ENCODE results near the gene ZNF791. TPM values are rescaled to one million over a fixed set of nuclear protein-coding genes. Genes with fewer than 3 reads are reported as not detected.
"Not testable (repeated sequence)": the region's sequence is repeated elsewhere in the genome, so short reads cannot be mapped to it uniquely, and the experiment has no call there.

Gene ZNF791
- total RNA-seq = 10 to 100 TPM; 18.6 to 31.1 (median 22.5) TPM

DNA sequence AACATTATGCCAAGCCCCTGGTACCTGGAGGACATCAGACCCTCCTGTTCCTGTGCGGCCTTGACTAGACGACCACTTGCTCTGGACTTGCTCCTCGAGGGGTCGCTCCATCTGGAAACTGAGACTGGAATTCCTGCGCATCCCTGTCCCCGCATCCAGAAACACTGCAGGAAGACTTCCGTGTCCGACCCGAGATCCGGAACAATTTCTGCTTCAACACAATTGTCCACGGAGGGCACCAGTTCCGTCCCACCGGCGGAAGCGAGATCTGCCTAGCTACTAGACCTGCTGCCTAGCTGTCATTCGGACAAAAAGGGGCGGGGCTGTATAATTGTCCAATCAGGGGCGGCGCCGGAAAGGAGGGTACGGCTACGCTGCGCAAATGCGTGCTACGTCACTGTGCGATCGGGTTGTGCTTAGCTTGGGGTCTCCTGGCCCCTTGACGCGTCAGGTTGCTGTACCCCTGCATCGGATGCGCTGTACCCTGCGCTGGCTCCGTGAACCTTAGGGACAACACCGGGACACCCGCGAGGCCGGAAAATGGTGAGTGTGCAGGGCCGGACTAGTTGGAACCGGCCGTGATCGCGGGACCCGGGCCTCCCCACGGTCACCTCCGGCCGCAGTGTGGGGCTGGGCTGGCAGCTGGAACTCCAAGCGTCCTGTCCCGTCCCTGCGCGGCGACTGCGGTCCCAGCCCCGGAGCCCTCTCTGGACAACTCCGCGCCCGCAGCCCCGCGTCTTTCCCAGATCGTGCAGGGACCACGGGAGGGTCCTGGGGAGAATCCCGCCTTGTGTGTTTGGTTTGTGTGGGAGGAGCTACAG, at the start of gene ZNF791, which contains the start of gene ZNF490:
Gene ZNF791, plus strand, starts transcription at position 381 of the 821 bp plus-strand sequence. Its CDS starts 160 bp downstream, at position 541.
Gene ZNF490, minus strand, starts transcription at position 274 of the 821 bp plus-strand sequence. Its CDS starts 133 bp downstream, at position 141.
- 0 to 1% methylated on average over 33 to 48 of the region's 61 CpGs for WGBS, 2 donors
- TF ChIP-seq, protein P1, sequence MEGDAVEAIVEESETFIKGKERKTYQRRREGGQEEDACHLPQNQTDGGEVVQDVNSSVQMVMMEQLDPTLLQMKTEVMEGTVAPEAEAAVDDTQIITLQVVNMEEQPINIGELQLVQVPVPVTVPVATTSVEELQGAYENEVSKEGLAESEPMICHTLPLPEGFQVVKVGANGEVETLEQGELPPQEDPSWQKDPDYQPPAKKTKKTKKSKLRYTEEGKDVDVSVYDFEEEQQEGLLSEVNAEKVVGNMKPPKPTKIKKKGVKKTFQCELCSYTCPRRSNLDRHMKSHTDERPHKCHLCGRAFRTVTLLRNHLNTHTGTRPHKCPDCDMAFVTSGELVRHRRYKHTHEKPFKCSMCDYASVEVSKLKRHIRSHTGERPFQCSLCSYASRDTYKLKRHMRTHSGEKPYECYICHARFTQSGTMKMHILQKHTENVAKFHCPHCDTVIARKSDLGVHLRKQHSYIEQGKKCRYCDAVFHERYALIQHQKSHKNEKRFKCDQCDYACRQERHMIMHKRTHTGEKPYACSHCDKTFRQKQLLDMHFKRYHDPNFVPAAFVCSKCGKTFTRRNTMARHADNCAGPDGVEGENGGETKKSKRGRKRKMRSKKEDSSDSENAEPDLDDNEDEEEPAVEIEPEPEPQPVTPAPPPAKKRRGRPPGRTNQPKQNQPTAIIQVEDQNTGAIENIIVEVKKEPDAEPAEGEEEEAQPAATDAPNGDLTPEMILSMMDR (IDR thresholded peaks at IDR 0.05) = no peak
- peak in 1 of 2 donors; percentile 78 for TF ChIP-seq POLR2A (IDR thresholded peaks at IDR 0.05)
- peak; percentile 99 to 100 for DNase-seq (ENCODE audit: low spot score in 2 of 2)
- intact Hi-C loops (cut with DNase I; ENCODE audit: low total_unique reads) = no loop called here
- H3K4me3 ChIP-seq (ENCODE audit: low read depth, poor library complexity, severe bottlenecking) = peak within 1 kb of the TSS; percentile 97

GRCh38 chr19:12564016-12564664, 46.6 kb upstream of the ZNF791 start:
- WGBS, 2 donors = 21 to 22% methylated on average over 19 of the region's 19 CpGs
- intact Hi-C loops (cut with DNase I; ENCODE audit: low total_unique reads) = no loop called here
- TF ChIP-seq, protein P1 (IDR thresholded peaks at IDR 0.05) = peak in 1 of 3 donors; percentile 84
- TF ChIP-seq POLR2A (IDR thresholded peaks at IDR 0.05) = no peak
- no peak overlapping the region for H3K4me3 ChIP-seq (ENCODE audit: low read depth, poor library complexity, severe bottlenecking)
- peak; percentile 89 to 98 for DNase-seq (ENCODE audit: low spot score in 2 of 2)

DNA sequence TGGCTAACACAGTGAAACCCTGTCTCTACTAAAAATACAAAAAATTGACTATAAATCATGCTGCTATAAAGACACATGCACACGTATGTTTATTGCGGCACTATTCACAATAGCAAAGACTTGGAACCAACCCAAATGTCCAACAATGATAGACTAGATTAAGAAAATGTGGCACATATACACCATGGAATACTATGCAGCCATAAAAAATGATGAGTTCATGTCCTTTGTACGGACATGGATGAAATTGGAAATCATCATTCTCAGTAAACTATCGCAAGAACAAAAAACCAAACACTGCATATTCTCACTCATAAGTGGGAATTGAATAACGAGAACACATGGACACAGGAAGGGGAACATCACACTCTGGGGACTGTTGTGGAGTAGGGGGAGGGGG, 44.3 kb upstream of the ZNF791 start:
- intact Hi-C loops (cut with DNase I; ENCODE audit: low total_unique reads); DNase-seq (ENCODE audit: low spot score in 2 of 2); H3K4me3 ChIP-seq (ENCODE audit: low read depth, poor library complexity, severe bottlenecking): not testable (repeated sequence)
- WGBS, 2 donors = 91 to 95% methylated on average over 5 of the region's 5 CpGs

DNA sequence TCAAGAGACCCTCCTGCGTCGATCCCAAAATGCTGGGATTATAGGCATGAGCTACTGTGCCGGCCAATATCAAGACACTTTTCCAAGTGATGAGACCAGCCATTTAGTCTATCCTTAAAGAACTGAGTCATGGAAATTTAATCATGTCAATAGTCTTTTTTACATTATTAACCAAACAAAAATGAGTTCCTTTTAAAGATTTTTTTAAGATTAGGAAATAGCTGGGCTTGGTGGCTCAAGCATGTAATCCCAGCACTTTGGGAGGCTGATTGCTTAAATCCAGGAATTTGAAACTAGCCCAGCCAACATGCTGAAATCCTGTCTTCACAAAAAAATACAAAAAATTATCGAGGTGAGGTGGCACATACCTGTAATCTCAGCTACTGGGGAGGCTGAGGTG, 42.8 kb upstream of the ZNF791 start:
- WGBS, 2 donors = 83 to 85% methylated on average over 4 of the region's 4 CpGs
- TF ChIP-seq, protein P1 (IDR thresholded peaks at IDR 0.05) = no peak
- TF ChIP-seq POLR2A (IDR thresholded peaks at IDR 0.05) = no peak
- H3K4me3 ChIP-seq (ENCODE audit: low read depth, poor library complexity, severe bottlenecking) = no peak overlapping the region
- DNase-seq (ENCODE audit: low spot score in 2 of 2) = no peak
- intact Hi-C loops (cut with DNase I; ENCODE audit: low total_unique reads) = no loop called here

GRCh38 chr19:12574036-12574435, 36.7 kb upstream of the ZNF791 start:
- intact Hi-C loops (cut with DNase I; ENCODE audit: low total_unique reads) = no loop called here
- DNase-seq (ENCODE audit: low spot score in 2 of 2) = no peak
- WGBS, 2 donors = 48% methylated on average over 7 of the region's 7 CpGs
- TF ChIP-seq POLR2A (IDR thresholded peaks at IDR 0.05) = no peak
- TF ChIP-seq, protein P1 (IDR thresholded peaks at IDR 0.05) = no peak
- no peak overlapping the region for H3K4me3 ChIP-seq (ENCODE audit: low read depth, poor library complexity, severe bottlenecking)

- no peak for TF ChIP-seq POLR2A (IDR thresholded peaks at IDR 0.05)
- TF ChIP-seq, protein P1 (IDR thresholded peaks at IDR 0.05) = no peak
- DNase-seq (ENCODE audit: low spot score in 2 of 2) = no peak
- intact Hi-C loops (cut with DNase I; ENCODE audit: low total_unique reads) = no loop called here
- H3K4me3 ChIP-seq (ENCODE audit: low read depth, poor library complexity, severe bottlenecking) = no peak overlapping the region
- WGBS, 2 donors = 94 to 97% methylated on average over 10 of the region's 10 CpGs
Measured at GRCh38 chr19:12578641-12579040, 32.1 kb upstream of the ZNF791 start.

Data from lower leg skin (tissue), 4 donors.